Glomerular endothelial cell (primary cell): Measurements from ENCODE around the gene MFSD11. TPM values are rescaled to one million over a fixed set of nuclear protein-coding genes. Genes with fewer than 3 reads are reported as not detected.

Source experiments
- DNase-seq: peaks from one replicate; pipeline ENCODE4 v3.0.0-alpha.2; 2011; ENCODE audit warnings: low read depth, low spot score; ENCODE audit errors: extremely low read depth
- total RNA-seq: library from RNA; depleted of rRNA; stranded (reverse); fragments of >200 nt; gene quantifications from 2 replicates; pipeline ENCODE4 v1.2.3, GENCODE V29; 2015

Gene MFSD11
- total RNA-seq, 1 donor from 2014 or later, result 31.2 TPM

DNA sequence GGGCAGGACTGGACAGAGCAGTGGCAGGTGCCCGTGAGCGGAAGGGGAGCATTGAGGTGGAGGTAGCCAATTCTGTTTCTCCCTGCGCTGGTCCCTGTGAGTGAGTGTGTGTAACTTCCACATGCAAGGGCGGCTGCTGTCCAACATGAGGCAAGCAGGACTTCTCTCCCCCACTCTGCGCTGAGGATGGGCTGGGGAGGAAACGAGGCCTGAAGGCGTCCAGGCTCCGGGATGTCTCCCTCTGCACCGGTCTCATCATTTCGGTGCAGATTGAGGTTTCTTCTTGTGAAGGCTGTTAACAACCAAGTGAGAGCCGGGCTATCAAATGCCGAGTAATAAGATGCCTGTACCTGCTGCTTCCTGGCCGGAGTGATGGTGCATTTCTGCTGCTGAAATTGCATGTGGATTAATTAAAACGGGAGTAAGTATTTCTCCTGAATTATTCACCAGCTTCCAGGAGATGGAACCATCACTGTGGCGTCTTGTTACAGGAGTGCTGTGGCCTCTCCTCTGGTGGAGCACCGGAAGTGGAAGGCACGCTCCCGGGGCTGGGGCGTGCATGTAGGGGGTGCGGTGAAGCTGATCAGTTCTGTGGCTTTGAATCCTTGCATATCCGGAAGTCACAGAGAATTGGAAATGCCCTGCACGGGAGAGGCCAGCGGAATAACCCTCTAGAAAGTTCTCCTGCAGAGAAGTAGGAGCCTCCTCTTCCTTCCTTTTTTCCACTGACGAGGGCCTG, 88.6 kb downstream of the MFSD11 start:
- no peak for DNase-seq

DNA sequence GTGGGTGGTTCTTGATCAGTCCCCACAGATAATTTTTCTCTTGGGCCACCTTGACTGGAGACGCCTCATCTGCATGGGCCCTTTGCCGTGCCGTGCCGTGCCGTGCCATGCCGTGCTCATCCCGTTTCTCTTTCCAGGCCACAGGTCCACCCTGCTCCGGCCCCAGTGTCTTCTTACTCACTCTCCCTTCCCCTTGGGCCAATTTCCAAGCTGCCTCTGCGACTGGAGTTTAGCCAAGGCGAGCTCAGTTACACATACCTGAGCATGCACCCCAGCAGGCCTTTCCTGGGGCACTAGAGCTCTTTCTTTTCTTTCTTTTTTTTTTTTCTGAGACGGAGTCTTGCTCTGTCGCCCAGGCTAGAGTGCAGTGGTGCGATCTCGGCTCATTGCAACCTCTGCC, 89.8 kb downstream of the MFSD11 start:
- no peak for DNase-seq

Other genes starting within 250 kb of the MFSD11 start
- gene RHBDF2, start 236.7 kb upstream of the MFSD11 start, total RNA-seq, result 77.3 and 132 TPM in 2 replicates
- gene CYGB, start 200.4 kb upstream of the MFSD11 start, total RNA-seq, result 7.0 TPM in 2 replicates
- gene PRCD, start 198.1 kb upstream of the MFSD11 start, total RNA-seq, result 0.58 and 1.8 TPM in 2 replicates
- gene ST6GALNAC2, start 152.3 kb upstream of the MFSD11 start, total RNA-seq, result 1.8 and 3.3 TPM in 2 replicates
- not detected in 2 replicates for gene ST6GALNAC1, start 94.4 kb upstream of the MFSD11 start, total RNA-seq
- 208 and 276 TPM in 2 replicates for gene MXRA7, start 27.2 kb upstream of the MFSD11 start, total RNA-seq
- 27.2 and 31.8 TPM in 2 replicates for gene JMJD6, start 11.5 kb upstream of the MFSD11 start, total RNA-seq
- 23.8 and 33.6 TPM in 2 replicates for gene METTL23, start 11.3 kb upstream of the MFSD11 start, total RNA-seq
- gene SRSF2, start 788 bp upstream of the MFSD11 start, total RNA-seq, result 219 and 305 TPM in 2 replicates
- gene MGAT5B, start 130.3 kb downstream of the MFSD11 start, total RNA-seq, result 9.1 and 10.0 TPM in 2 replicates